Fibroblast of lung (primary cell): Measurements from ENCODE around the gene SLC13A1.

Source experiments
- EZH2 ChIP-seq: IDR thresholded peaks from 2 replicates; pipeline ENCODE4 v1.5.1; 2012; ENCODE audit warnings: low read length, control low read depth, mild to moderate bottlenecking; ENCODE audit errors: missing control alignments
- TF ChIP-seq, protein P1 (sequence below), 2 donors: IDR thresholded peaks in 1 of 2; conservative IDR thresholded peaks in 1 of 2; 1 replicate in 1 of 2; 2 replicates in 1 of 2; pipeline ENCODE4 v1.5.1; 2011 to 2012; ENCODE audit warnings: low read length in 2 of 2, control low read depth in 1 of 2, inconsistent platforms in 1 of 2, low read depth in 1 of 2, mild to moderate bottlenecking in 1 of 2

- TF ChIP-seq, protein P1, sequence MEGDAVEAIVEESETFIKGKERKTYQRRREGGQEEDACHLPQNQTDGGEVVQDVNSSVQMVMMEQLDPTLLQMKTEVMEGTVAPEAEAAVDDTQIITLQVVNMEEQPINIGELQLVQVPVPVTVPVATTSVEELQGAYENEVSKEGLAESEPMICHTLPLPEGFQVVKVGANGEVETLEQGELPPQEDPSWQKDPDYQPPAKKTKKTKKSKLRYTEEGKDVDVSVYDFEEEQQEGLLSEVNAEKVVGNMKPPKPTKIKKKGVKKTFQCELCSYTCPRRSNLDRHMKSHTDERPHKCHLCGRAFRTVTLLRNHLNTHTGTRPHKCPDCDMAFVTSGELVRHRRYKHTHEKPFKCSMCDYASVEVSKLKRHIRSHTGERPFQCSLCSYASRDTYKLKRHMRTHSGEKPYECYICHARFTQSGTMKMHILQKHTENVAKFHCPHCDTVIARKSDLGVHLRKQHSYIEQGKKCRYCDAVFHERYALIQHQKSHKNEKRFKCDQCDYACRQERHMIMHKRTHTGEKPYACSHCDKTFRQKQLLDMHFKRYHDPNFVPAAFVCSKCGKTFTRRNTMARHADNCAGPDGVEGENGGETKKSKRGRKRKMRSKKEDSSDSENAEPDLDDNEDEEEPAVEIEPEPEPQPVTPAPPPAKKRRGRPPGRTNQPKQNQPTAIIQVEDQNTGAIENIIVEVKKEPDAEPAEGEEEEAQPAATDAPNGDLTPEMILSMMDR (conservative IDR thresholded peaks at IDR 0.05 in 1 of 2, IDR thresholded peaks at IDR 0.05 in 1 of 2; ENCODE audit: low read depth in 1 of 2, low read length in 2 of 2), result no peak
- TF ChIP-seq EZH2, result no peak
Measured at GRCh38 chr7:123125231-123125630, 74.5 kb downstream of the SLC13A1 start.
